ENCODE measurements around the gene LRRFIP1.
A peak's percentile ranks its signal among the peaks of the same experiment; 100 is the strongest.

The LRRFIP1 gene

GRCh38 chr2:237673130-237674001 is 46.0 kb downstream of the LRRFIP1 start:
- no peak for TF ChIP-seq MAX (IDR thresholded peaks at IDR 0.05)
- no peak for TF ChIP-seq CEBPB (IDR thresholded peaks at IDR 0.05)
- TF ChIP-seq TEAD4 (IDR thresholded peaks at IDR 0.05) = no peak
- TF ChIP-seq RAD21 (IDR thresholded peaks at IDR 0.05; ENCODE audit: low read depth) = peak; percentile 38; the same call in 1 of the 2 replicates
- TF ChIP-seq TAF1 (IDR thresholded peaks at IDR 0.05; ENCODE audit: low read depth) = no peak
- no peak for TF ChIP-seq TCF12 (IDR thresholded peaks at IDR 0.05; ENCODE audit: low read depth)

GRCh38 chr2:237674731-237675276 is 47.4 kb downstream of the LRRFIP1 start:
- no peak for TF ChIP-seq ZBTB7A (IDR thresholded peaks at IDR 0.05; ENCODE audit: low read depth)
- TF ChIP-seq EGR1 (IDR thresholded peaks at IDR 0.05) = no peak
- TF ChIP-seq MAX (IDR thresholded peaks at IDR 0.05) = 0 out of 2 replicates have a peak, but pooled peaks have one; percentile 43

- TF ChIP-seq FOXM1 (IDR thresholded peaks at IDR 0.05; ENCODE audit: borderline replicate concordance, low read depth) = no peak
- no peak for TF ChIP-seq CEBPB (IDR thresholded peaks at IDR 0.05)
- no peak for TF ChIP-seq EGR1 (IDR thresholded peaks at IDR 0.05)
- no peak for TF ChIP-seq REST (IDR thresholded peaks at IDR 0.05; ENCODE audit: low read depth)
These were observed 47.9 kb downstream of the LRRFIP1 start for GRCh38 chr2:237675316-237675715.

GRCh38 chr2:237680702-237681478 is 53.5 kb downstream of the LRRFIP1 start:
- TF ChIP-seq TCF12 (IDR thresholded peaks at IDR 0.05; ENCODE audit: low read depth) = no peak
- TF ChIP-seq EGR1 (IDR thresholded peaks at IDR 0.05) = no peak

- no peak for TF ChIP-seq REST (IDR thresholded peaks at IDR 0.05; ENCODE audit: low read depth)
- TF ChIP-seq YY1 (IDR thresholded peaks at IDR 0.05; ENCODE audit: low read depth) = no peak
- no peak for TF ChIP-seq NFIC (IDR thresholded peaks at IDR 0.05)
- no peak for TF ChIP-seq TAF1 (IDR thresholded peaks at IDR 0.05; ENCODE audit: low read depth)
- no peak for TF ChIP-seq ZBTB7A (IDR thresholded peaks at IDR 0.05; ENCODE audit: low read depth)
- no peak for TF ChIP-seq RAD21 (IDR thresholded peaks at IDR 0.05; ENCODE audit: low read depth)
These were observed 54.8 kb downstream of the LRRFIP1 start for GRCh38 chr2:237682151-237682550.

- TF ChIP-seq CREB1 (IDR thresholded peaks at IDR 0.05; ENCODE audit: low read depth) (0 out of 2 replicates have a peak, but pooled peaks have one; percentile 52), RAD21 (IDR thresholded peaks at IDR 0.05; ENCODE audit: low read depth) (no peak), NFIC (IDR thresholded peaks at IDR 0.05) (peak; percentile 72), EGR1 (IDR thresholded peaks at IDR 0.05) (peak; percentile 69), YY1 (IDR thresholded peaks at IDR 0.05; ENCODE audit: low read depth) (peak; percentile 71), TEAD4 (IDR thresholded peaks at IDR 0.05) (peak; percentile 79), FOXM1 (IDR thresholded peaks at IDR 0.05; ENCODE audit: borderline replicate concordance, low read depth) (no peak), EP300 (IDR thresholded peaks at IDR 0.05; ENCODE audit: borderline replicate concordance) (no peak), TCF12 (IDR thresholded peaks at IDR 0.05; ENCODE audit: low read depth) (0 out of 2 replicates have a peak, but pooled peaks have one; percentile 44), MAX (IDR thresholded peaks at IDR 0.05) (peak; percentile 73)
These were observed 55.7 kb downstream of the LRRFIP1 start for GRCh38 chr2:237682856-237683670.
